Measurements from ENCODE around the gene GMEB2.

The GMEB2 gene

GRCh38 chr20:63589261-63590217, 37.4 kb downstream of the GMEB2 start:
- DNase-seq (ENCODE audit: low spot score), result no peak

- DNase-seq (ENCODE audit: low spot score), result no peak
Observed at GRCh38 chr20:63588641-63589041, 38.3 kb downstream of the GMEB2 start.

- no peak for DNase-seq (ENCODE audit: low spot score)
Observed at GRCh38 chr20:63587776-63588591, 38.9 kb downstream of the GMEB2 start.

GRCh38 chr20:63587256-63587655, 39.6 kb downstream of the GMEB2 start:
- DNase-seq (ENCODE audit: low spot score), result no peak

GRCh38 chr20:63586797-63587196, 40.1 kb downstream of the GMEB2 start:
- DNase-seq (ENCODE audit: low spot score), result no peak

GRCh38 chr20:63585616-63586565, 41.0 kb downstream of the GMEB2 start:
- no peak for DNase-seq (ENCODE audit: low spot score)

GRCh38 chr20:63582382-63583063, 44.4 kb downstream of the GMEB2 start:
- DNase-seq (ENCODE audit: low spot score), result no peak

GRCh38 chr20:63580796-63581461, 46.0 kb downstream of the GMEB2 start:
- no peak for DNase-seq (ENCODE audit: low spot score)

- DNase-seq (ENCODE audit: low spot score), result no peak
Observed at GRCh38 chr20:63579017-63579694, 47.7 kb downstream of the GMEB2 start.

- no peak for DNase-seq (ENCODE audit: low spot score)
Observed at GRCh38 chr20:63578224-63579016, 48.5 kb downstream of the GMEB2 start.

GRCh38 chr20:63577317-63577894, 49.5 kb downstream of the GMEB2 start:
- no peak for DNase-seq (ENCODE audit: low spot score)

- no peak for DNase-seq (ENCODE audit: low spot score)
Observed at GRCh38 chr20:63576311-63576710, 50.6 kb downstream of the GMEB2 start.

- no peak for DNase-seq (ENCODE audit: low spot score)
Observed at GRCh38 chr20:63574829-63575743, 51.8 kb downstream of the GMEB2 start.

- peak; percentile 83 for DNase-seq (ENCODE audit: low spot score)
Observed at GRCh38 chr20:63574156-63574828, 52.6 kb downstream of the GMEB2 start, which contains the start of gene HELZ2. Gene HELZ2, minus strand, starts transcription at chr20:63574239. Its CDS starts 1,854 bp downstream, at chr20:63572385.

- DNase-seq (ENCODE audit: low spot score), result no peak
Observed at GRCh38 chr20:63573647-63574131, 53.2 kb downstream of the GMEB2 start.

- DNase-seq (ENCODE audit: low spot score), result peak; percentile 57
Observed at GRCh38 chr20:63572788-63573646, 53.9 kb downstream of the GMEB2 start.
